Activated effector memory CD4-positive, alpha-beta T cell treated with Interleukin-2 at 50 U/mL for 16 hours (primary cell): ENCODE results near the gene SSMEM1.
A peak's percentile ranks its signal among the peaks of the same experiment; 100 is the strongest.
"Not testable (repeated sequence)": the region's sequence is repeated elsewhere in the genome, so short reads cannot be mapped to it uniquely, and the experiment has no call there.

Experiments used
- DNase-seq: peaks from one replicate; pipeline ENCODE4 v3.0.0-alpha.2; 2020

SSMEM1 gene

GRCh38 chr7:130207642-130208041 lies at the start of gene SSMEM1:
Gene SSMEM1, plus strand, starts transcription at chr7:130207860. Its CDS starts 51 bp downstream, at chr7:130207911.
- no peak for DNase-seq

DNA sequence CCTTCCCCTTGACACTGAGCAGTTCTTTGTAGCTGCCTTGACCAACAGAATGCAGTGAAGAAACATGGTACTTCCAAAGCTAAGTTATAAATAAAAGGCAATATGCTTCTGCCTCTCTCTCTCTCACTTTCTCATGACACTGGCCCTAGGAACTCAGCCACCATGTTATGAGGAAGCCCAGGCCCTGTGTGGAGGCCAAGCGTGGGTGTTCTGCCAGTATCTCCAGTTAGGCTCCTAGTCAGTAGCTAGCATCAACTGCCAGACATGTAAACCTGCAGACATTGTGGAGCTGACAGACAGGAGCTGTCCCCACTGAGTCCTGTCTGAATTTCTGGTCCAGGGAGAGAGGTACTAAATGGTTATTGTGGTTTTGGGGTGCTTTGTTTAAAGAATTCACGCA lies 47.6 kb upstream of the SSMEM1 start:
- DNase-seq: no peak

GRCh38 chr7:130160455-130160854 lies 47.2 kb upstream of the SSMEM1 start:
- no peak for DNase-seq

GRCh38 chr7:130162196-130162595 lies 45.5 kb upstream of the SSMEM1 start:
- DNase-seq: no peak

GRCh38 chr7:130174237-130174959 lies 33.3 kb upstream of the SSMEM1 start:
- no peak for DNase-seq

GRCh38 chr7:130178251-130178650 lies 29.4 kb upstream of the SSMEM1 start:
- DNase-seq: no peak

DNA sequence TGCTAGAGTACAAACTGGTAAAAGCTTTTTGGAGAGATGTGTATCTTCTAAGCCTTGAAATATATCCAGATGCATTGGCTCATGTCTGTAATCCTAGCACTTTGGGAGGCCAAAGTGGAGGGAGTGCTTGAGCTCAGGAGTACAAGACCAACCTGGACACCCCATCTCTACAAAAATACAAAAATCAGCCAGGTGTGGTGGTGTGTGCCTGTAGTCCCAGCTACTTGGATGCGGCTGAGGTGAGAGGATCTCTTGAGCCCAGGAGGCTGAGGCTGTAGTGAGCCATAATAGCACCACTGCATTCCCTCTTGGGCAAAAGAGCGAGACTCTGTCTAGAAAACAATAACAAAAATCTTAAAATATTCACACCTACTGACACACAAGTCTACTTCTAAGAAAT lies 28.0 kb upstream of the SSMEM1 start:
- DNase-seq: no peak

- DNase-seq: no peak
These were observed 26.9 kb upstream of the SSMEM1 start for GRCh38 chr7:130180571-130181262.

GRCh38 chr7:130181263-130181605 lies 26.4 kb upstream of the SSMEM1 start:
- no peak for DNase-seq

DNA sequence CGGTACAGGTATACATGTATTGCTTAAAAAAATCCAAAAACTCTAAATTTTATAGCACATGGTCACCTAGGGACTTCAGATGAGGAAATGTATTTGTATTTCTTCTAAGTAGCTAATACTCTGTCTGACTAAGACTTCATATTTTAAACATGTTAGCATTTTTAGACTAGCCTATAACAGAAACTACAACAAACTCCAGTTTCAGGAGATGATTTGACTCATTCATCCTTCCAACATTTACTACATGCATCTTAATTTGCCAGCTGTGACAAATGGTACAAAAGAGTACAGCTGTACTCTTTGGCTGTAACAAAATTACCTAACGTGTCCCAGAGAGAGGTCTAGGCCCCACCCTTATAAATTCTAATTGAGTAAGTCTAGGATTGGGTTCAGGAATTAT lies 24.7 kb upstream of the SSMEM1 start:
- no peak for DNase-seq

DNA sequence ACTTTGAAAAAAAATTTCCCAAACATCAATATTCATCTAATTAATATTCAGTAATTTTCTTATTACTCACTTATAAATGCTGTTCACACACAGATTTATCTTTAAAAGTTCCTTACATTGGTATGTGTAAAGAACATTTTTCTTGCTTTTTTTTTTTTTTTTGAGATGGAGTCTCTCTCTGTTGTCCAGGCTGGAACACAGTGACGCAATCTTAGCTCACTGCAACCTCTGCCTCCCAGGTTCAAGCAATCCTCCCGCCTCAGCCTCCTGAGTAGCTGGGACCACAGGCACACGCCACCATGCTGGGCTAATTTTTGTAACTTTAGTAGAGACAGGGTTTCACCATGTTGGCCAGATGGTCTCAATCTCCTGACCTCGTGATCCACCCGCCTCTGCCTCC lies 23.3 kb upstream of the SSMEM1 start:
- not testable (repeated sequence) for DNase-seq

GRCh38 chr7:130187360-130187759 lies 20.3 kb upstream of the SSMEM1 start:
- no peak for DNase-seq

DNA sequence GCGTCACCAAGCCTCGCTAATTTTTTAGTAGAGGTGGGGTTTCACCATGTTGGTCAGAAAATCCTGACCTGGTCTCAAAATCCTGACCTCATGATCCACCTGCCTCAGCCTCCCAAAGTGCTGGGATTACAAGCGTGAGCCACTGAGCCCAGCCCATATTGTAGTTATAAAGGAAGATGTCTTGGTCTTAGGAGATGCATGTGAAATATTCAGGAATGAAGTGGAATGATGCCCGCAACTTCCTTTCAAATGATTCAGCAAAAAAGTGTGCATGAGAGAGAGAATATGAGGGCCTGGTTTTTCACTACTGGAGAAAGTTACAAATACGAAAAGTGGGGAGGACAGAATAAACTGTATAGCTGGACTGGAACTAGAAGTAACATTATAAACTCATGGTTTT lies 18.3 kb upstream of the SSMEM1 start:
- no peak for DNase-seq

DNA sequence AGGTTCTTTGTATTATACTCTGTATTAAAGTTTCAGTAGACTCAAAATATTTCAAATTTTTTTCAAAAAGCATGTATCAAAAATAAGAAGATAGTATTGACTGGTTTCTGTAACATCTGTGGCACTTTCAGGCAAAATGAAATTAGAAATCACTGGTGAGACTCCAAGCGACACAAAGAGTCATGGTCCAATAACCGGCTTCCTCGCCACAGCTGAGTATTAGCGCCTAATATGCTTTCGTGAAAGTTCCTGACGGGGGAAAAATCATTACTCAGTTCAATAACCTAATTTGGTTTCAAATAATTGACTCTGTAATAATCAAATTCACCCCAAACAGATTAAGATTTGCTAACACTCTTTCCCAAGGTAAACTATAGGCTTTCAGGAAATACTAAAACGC lies 15.9 kb upstream of the SSMEM1 start:
- no peak for DNase-seq

DNA sequence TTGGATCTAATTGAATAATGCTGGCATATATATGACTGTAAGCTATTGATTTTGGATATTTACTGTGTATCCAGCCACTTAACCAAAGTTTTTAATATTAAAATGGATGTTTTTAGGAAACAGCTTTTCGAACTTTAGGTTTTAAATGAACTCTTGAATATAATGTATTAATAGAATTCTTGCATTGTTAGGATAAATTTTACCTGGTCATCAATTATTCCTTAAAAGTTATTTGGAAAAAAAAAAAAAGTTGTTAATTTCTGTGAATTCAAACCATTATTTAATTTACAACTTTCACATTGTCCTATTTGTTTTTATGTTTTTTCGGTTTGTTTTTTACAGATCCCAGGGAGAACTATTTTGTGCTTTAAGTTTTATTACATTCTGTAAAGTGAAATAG lies 12.3 kb upstream of the SSMEM1 start:
- DNase-seq: no peak

GRCh38 chr7:130196476-130196875 lies 11.2 kb upstream of the SSMEM1 start:
- DNase-seq: no peak

GRCh38 chr7:130197094-130197493 lies 10.6 kb upstream of the SSMEM1 start:
- no peak for DNase-seq

GRCh38 chr7:130201796-130202195 lies 5.9 kb upstream of the SSMEM1 start:
- DNase-seq: no peak

DNA sequence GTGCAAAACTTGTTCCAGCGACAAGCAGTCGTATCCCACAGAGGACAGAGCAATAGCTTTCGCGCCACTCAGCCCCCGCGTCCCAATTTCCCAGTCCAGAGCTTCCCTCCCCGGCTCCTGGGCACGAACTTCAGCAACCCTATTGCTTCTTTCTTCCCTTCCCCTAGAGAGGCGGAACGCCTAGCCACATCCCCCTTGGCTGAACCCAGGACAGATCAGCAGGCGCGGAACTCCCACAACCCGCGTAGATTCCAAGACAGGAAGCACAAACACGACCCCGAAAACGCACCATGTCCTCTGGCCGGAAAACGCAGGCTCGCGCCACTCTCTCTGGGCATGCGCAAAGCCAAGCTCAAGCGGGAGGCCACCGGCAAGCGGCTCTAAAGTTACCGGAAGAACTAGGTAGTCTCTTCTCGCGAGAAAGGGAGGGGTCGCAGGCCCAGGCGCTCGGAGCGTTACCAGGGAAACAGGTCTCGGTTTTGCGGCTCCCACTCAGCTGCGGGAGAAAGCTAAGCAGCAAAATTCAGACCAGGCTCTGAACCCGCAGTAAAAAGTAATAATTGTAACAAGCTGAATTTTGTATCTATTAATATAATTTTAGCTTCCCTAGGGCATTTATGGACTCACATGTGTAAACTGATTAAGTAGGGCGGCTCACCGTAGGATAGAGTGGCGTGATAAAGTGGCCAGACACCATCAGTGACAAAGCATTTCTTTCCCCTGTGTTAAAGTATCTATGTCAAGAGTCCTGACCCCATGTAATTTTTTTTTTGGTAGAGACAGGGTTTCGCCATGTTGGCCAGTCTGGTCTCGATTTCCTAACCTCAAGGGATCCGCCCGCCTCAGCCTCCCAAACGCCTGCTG lies 2.3 kb upstream of the SSMEM1 start, which contains the start of gene TMEM209:
Gene TMEM209, minus strand, starts transcription at position 323 of the 864 bp plus-strand sequence. Its CDS starts 31 bp downstream, at position 292.
- peak; percentile 88 for DNase-seq

DNA sequence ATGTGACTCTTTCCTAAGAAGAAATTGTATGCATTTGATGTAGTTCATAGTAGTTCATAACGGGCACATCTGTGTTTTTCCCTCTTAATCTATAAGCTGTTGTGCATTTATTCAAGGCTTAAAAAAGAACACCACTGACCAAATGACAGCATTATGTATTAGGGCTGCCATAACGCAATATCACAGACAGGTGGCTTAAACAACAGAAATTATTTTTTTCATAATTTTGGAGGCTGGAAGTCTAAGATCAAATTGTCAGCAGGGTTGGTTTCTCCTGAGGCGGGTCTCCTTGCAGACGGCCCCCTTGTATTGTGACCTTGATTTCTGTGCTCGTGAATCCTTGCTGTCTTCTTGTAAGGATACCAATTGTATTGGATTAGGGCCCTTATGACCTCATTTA lies 627 bp upstream of the SSMEM1 start:
- DNase-seq: no peak

GRCh38 chr7:130208516-130208915 lies 856 bp downstream of the SSMEM1 start:
- DNase-seq: no peak

DNA sequence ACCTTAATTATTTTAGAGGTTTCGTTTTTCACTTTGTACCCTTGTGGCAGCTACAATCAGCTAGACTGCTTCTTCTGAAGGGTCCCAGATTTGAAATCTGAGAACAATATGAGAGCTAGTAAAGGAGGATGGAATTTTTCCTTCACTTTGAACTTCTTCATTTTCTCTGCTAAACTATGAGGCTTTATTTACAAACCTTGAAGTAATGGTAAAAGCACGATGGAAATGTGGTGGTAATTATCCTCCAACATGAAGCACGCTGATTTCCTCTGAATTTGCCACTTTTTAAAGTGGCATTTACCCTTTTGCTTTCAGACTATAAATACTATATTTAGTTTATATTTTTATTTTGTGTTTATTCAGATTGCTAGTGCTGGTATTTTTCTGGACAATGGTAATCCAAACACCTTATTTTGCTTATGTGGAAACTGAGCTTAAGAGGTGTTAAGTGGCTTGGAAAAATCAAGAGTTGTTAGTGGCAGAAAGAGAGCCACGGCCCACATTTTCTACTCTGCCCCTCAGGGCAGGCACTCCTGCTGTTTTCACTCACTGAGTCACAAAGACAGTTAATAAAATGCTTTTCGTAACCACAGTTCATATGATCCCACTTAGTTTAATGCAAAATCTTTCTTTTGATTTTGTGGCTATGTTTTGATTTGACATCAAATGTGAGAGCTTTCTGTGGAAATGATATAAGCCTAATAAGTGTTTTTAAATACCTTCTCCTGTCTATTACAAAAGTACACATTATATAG lies 2.7 kb downstream of the SSMEM1 start:
- DNase-seq: no peak

- no peak for DNase-seq
These were observed 6.2 kb downstream of the SSMEM1 start for GRCh38 chr7:130213828-130214227.
